Adrenal gland (tissue), 5 donors: ENCODE results near the gene DNAJB14.

Source experiments
- CTCF ChIP-seq, 6 experiments: fragments of 450-650 bp in 4 of 6; fragments of 200-600 bp in 2 of 6; sonication (generic) in 1 of 6; IDR thresholded peaks; 1 replicate in 5 of 6; 2 replicates in 1 of 6; pipeline versions ENCODE4 v1.5.1 to v1.8.0; 2016 to 2021; ENCODE audit warnings: antibody characterized with exemption in 6 of 6, mild to moderate bottlenecking in 2 of 6, moderate library complexity in 1 of 6
- POLR2A ChIP-seq, 2 donors: fragments of 450-650 bp; IDR thresholded peaks; one replicate each; pipeline ENCODE4 v1.6.1; 2017; ENCODE audit warnings: antibody characterized with exemption in 2 of 2, mild to moderate bottlenecking in 2 of 2, moderate library complexity in 1 of 2
- donor health status: DM: no; HTN: no; CAD: no.

GRCh38 chr4:99949999-99950912 is 3.8 kb upstream of the DNAJB14 start, which contains the start of gene H2AZ1:
- TF ChIP-seq CTCF (IDR thresholded peaks at IDR 0.05) (no peak), POLR2A (IDR thresholded peaks at IDR 0.05) (peak; percentile 97 to 99)
